ENCODE data around the gene APEH.
"Not testable (repeated sequence)": the region's sequence is repeated elsewhere in the genome, so short reads cannot be mapped to it uniquely, and the experiment has no call there.

The APEH gene

DNA sequence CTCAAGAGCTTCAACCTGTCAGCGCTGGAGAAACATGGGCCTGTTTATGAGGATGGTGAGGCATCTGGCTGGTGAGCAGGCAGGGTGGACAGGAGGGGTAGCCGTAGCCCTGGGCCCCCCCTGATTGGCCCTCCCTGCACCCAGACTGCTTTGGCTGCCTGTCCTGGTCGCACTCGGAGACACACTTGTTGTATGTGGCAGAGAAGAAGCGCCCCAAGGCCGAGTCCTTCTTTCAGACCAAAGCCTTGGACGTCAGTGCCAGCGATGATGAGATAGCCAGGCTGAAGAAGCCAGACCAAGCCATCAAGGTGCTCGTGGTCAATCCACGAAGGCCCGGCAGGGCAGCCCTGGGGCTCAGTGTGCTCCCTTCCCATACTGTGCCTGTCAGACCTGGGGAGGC, 1.8 kb downstream of the APEH start:
- TF ChIP-seq CTCF (IDR thresholded peaks at IDR 0.05; ENCODE audit: low read depth, low read length), result no peak
- DNase-seq, result no peak
- Histone ChIP-seq H3K9me3 (ENCODE audit: severe bottlenecking) (no peaks in the 10 kb centered on the region), H3K36me3 (peaks cover 53% of the 10 kb centered on the region), H3K4me3 (ENCODE audit: low read depth, low read length) (no peak overlapping the region), H3K27ac (no peak overlapping the region), H3K27me3 (ENCODE audit: insufficient read depth, low read depth, severe bottlenecking) (no peaks in the 10 kb centered on the region)

GRCh38 chr3:49680493-49681231, 6.5 kb downstream of the APEH start:
- peaks cover 78% of the 10 kb centered on the region for H3K36me3 ChIP-seq
- no peak for DNase-seq
- TF ChIP-seq CTCF (IDR thresholded peaks at IDR 0.05; ENCODE audit: low read depth, low read length), result no peak

DNA sequence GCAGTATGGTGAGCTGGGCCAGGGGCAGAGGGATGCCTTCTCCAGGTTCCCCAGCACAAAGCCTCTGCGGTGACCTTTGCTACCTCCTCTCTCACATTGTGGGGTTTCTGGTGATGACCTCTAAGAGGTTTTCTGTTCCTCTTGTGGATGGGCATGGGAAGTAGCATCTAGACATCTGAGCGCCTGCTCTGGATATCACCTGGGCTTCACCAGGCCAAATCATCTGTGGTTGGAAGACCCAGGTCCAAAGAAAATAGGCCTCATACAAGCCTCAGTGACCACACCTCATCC, 7.0 kb downstream of the APEH start:
- no peak for TF ChIP-seq CTCF (IDR thresholded peaks at IDR 0.05; ENCODE audit: low read depth, low read length)
- H3K4me3 ChIP-seq (ENCODE audit: low read depth, low read length), result no peak overlapping the region
- no peak overlapping the region for H3K27ac ChIP-seq
- peaks cover 73% of the 10 kb centered on the region for H3K36me3 ChIP-seq
- H3K27me3 ChIP-seq (ENCODE audit: insufficient read depth, low read depth, severe bottlenecking), result no peaks in the 10 kb centered on the region
- DNase-seq, result no peak
- no peaks in the 10 kb centered on the region for H3K9me3 ChIP-seq (ENCODE audit: severe bottlenecking)

More at GRCh38 chr3:49680493-49681231, 6.5 kb downstream of the APEH start:
- Histone ChIP-seq H3K9me3 (ENCODE audit: severe bottlenecking) (no peaks in the 10 kb centered on the region), H3K4me3 (ENCODE audit: low read depth, low read length) (no peak overlapping the region), H3K27ac (no peak overlapping the region), H3K27me3 (ENCODE audit: insufficient read depth, low read depth, severe bottlenecking) (no peaks in the 10 kb centered on the region)

DNA sequence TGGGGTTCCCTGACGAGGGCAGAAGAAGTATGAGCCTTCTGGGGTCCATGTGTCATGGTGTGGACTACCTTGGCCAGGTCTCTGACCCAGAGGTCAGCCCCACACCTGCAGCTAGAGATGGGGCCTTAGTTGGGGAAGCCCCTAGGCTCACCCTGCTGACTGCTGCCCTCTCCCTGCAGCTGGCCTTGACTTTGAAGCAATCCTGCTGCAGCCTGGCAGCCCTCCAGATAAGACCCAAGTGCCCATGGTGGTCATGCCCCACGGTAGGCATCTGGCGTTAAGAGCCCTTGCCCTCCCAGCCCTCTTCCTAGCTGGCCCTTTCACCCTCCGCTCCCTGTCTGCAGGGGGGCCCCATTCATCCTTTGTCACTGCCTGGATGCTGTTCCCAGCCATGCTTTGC, 7.4 kb downstream of the APEH start:
- Histone ChIP-seq H3K36me3 (peaks cover 69% of the 10 kb centered on the region), H3K27ac (no peak overlapping the region), H3K4me3 (ENCODE audit: low read depth, low read length) (no peak overlapping the region), H3K27me3 (ENCODE audit: insufficient read depth, low read depth, severe bottlenecking) (no peaks in the 10 kb centered on the region), H3K9me3 (ENCODE audit: severe bottlenecking) (no peaks in the 10 kb centered on the region)
- no peak for TF ChIP-seq CTCF (IDR thresholded peaks at IDR 0.05; ENCODE audit: low read depth, low read length)
- no peak for DNase-seq

DNA sequence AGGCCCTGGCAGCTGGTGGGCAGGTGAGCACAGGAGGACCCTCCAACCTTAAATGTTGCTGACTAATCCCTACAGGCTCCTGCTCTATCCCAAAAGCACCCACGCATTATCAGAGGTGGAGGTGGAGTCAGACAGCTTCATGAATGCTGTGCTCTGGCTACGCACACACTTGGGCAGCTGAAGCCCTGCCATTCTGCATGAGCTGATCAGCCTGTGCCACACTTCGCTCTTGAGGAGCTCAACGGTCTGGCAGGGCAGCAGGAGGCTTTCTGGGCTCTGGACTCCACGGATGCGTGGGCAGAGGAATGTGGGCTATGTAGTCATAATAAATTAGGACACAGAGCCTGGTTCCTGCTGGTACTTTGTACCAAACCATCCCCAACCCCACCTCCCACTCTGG, 9.0 kb downstream of the APEH start:
- no peak for TF ChIP-seq CTCF (IDR thresholded peaks at IDR 0.05; ENCODE audit: low read depth, low read length)
- no peak overlapping the region for H3K27ac ChIP-seq
- H3K4me3 ChIP-seq (ENCODE audit: low read depth, low read length), result no peak overlapping the region
- DNase-seq, result no peak
- H3K9me3 ChIP-seq (ENCODE audit: severe bottlenecking), result no peaks in the 10 kb centered on the region
- no peaks in the 10 kb centered on the region for H3K27me3 ChIP-seq (ENCODE audit: insufficient read depth, low read depth, severe bottlenecking)
- H3K36me3 ChIP-seq, result peaks cover 53% of the 10 kb centered on the region

DNA sequence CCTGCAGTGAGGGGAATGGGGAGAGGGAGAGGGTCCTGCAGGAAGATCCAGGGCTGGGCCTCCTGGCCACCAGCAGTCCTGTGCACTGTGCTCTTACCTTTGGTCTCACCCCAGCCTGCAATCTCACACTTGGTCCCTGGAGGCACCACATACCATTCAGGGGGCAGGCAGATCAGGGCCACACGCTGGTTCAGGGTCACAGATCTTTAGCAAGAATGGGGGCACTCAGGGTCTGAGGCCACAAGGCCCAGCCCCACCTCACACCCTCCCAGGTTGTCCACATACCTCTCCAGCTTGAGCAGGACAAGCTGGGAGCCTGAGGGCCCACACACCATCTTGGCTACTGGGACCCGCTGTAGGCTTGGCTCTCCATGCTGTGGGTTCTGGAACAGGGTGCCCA, 10.3 kb downstream of the APEH start:
- not testable (repeated sequence) for H3K27ac ChIP-seq; H3K27me3 ChIP-seq (ENCODE audit: insufficient read depth, low read depth, severe bottlenecking); H3K4me3 ChIP-seq (ENCODE audit: low read depth, low read length); H3K9me3 ChIP-seq (ENCODE audit: severe bottlenecking); DNase-seq
- H3K36me3 ChIP-seq, result peaks cover 42% of the 10 kb centered on the region

GRCh38 chr3:49685103-49685502, 11.0 kb downstream of the APEH start:
- H3K27ac ChIP-seq; H3K9me3 ChIP-seq (ENCODE audit: severe bottlenecking); H3K27me3 ChIP-seq (ENCODE audit: insufficient read depth, low read depth, severe bottlenecking); H3K4me3 ChIP-seq (ENCODE audit: low read depth, low read length); DNase-seq: not testable (repeated sequence)
- peaks cover 36% of the 10 kb centered on the region for H3K36me3 ChIP-seq

- H3K27me3 ChIP-seq (ENCODE audit: insufficient read depth, low read depth, severe bottlenecking); H3K4me3 ChIP-seq (ENCODE audit: low read depth, low read length); H3K9me3 ChIP-seq (ENCODE audit: severe bottlenecking); DNase-seq; H3K27ac ChIP-seq: not testable (repeated sequence)
- peaks cover 28% of the 10 kb centered on the region for H3K36me3 ChIP-seq
These were observed 11.7 kb downstream of the APEH start for GRCh38 chr3:49685846-49686245.

GRCh38 chr3:49686346-49686745, 12.2 kb downstream of the APEH start:
- not testable (repeated sequence) for H3K27me3 ChIP-seq (ENCODE audit: insufficient read depth, low read depth, severe bottlenecking); H3K9me3 ChIP-seq (ENCODE audit: severe bottlenecking); H3K27ac ChIP-seq
- Histone ChIP-seq H3K4me3 (ENCODE audit: low read depth, low read length) (peak overlapping the region; percentile 38), H3K36me3 (peaks cover 25% of the 10 kb centered on the region)
- DNase-seq, result peak; percentile 35
